Measurements from ENCODE around the gene TADA1. TPM values are rescaled to one million over a fixed set of nuclear protein-coding genes. Genes with fewer than 3 reads are reported as not detected.
"Not testable (repeated sequence)": the region's sequence is repeated elsewhere in the genome, so short reads cannot be mapped to it uniquely, and the experiment has no call there.

The TADA1 gene
- polyA plus RNA-seq, 1 donor = 29.1 TPM

GRCh38 chr1:166844791-166845190 is 31.3 kb downstream of the TADA1 start:
- no peak for DNase-seq

GRCh38 chr1:166843769-166844596 is 32.1 kb downstream of the TADA1 start:
- DNase-seq = no peak

GRCh38 chr1:166843322-166843721 is 32.7 kb downstream of the TADA1 start:
- no peak for DNase-seq

GRCh38 chr1:166840309-166841274 is 35.5 kb downstream of the TADA1 start:
- DNase-seq = no peak

GRCh38 chr1:166839600-166840308 is 36.3 kb downstream of the TADA1 start:
- DNase-seq = peak; percentile 21

GRCh38 chr1:166838766-166839599 is 37.1 kb downstream of the TADA1 start, which contains the start of gene POGK:
Gene POGK, plus strand, starts transcription at chr1:166839475. Its CDS starts 1,482 bp downstream, at chr1:166840957.
- DNase-seq = peak; percentile 89

DNA sequence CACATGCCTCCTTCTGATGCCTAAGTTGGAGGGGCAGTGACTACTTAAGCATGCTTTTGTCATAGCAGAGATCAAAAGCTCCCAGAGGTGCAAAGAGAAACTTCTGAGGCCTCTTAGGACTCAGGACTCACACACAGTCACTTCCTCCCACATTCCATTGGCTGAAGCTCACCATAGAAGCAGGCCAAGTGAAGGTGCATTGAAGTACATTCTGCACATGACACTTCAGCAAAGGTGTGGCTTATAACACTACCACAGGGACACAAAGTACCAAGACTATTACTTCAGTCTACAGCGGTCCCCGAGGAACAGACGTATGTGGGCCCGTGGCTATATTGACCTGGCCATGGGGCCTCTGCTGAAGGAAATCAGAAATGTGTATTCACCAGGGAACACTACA is 39.3 kb downstream of the TADA1 start:
- DNase-seq = no peak

GRCh38 chr1:166829762-166830161 is 46.3 kb downstream of the TADA1 start:
- DNase-seq = not testable (repeated sequence)

GRCh38 chr1:166827426-166827825 is 48.6 kb downstream of the TADA1 start:
- DNase-seq = no peak

DNA sequence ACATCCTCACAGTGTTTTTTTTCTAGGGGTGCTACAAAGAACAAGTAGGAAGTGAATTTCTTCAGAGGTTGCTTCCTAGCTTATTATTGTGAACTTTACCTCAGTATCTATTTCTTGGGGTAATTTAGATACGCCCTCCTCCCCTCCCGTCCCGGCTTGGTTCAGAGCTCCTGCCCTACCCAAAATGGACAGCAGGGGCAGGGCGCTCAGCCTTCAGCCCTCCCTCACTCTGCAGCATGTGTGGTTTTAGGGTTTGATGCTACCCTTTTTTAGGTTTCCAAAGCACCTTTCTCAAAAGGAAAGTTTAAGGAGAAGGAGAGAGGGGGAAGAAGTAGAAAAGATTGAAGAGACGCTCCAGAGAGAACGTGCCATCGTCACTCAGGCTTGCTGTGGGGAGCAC is 53.7 kb downstream of the TADA1 start:
- no peak for DNase-seq

- DNase-seq = no peak
These were observed 56.1 kb downstream of the TADA1 start for GRCh38 chr1:166819974-166820373.

GRCh38 chr1:166814611-166815010 is 61.5 kb downstream of the TADA1 start:
- DNase-seq = peak; percentile 12

DNA sequence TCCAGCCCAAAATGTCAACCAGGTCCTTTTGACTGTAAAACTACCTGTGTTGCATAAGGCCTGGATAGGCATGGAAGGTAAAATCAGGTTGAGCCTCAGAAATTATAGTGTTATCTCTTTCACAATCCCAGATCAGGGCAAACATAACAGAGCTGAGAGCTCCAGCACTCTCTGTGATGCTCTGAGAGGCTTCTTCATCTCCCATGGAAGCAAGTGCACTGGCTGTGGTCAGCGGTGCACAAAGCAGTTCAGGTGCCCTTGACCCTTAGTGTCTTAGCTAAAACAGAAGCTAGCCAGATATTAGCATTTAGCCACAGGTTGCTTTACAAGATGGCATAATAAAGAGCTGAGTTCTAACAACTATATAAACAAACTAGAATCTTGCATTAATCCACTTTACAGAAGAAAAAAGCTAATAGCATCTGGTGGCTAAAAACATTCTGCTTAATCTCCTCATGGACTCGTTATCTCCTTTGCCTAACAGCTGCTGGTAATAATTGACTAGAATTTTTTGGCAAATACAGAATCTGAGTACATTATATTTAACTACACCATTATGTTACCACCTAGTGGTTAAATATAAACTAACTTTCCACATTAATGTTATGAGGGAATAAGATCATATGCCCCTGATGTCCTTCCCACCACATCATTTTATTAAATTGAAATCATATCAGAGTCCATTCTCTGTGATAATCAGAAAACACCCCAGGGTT is 62.4 kb downstream of the TADA1 start:
- DNase-seq = no peak

DNA sequence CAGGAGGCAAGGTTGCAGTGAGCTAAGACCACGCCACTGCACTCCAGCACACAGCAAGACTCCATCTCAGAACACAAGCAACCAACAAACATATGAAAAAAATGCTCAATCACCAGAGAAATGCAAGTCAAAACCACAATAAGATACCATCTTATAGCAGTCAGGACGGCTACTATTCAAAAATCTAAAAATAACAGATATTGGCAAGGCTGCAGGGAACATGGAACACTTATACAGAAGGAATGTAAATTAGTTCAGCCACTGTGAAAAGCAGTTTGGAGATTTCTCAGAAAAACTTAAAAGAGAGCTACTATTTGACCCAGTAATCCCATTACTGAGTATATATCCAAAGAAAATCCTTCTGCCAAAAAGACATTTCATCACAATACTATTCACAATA is 64.4 kb downstream of the TADA1 start:
- no peak for DNase-seq

DNA sequence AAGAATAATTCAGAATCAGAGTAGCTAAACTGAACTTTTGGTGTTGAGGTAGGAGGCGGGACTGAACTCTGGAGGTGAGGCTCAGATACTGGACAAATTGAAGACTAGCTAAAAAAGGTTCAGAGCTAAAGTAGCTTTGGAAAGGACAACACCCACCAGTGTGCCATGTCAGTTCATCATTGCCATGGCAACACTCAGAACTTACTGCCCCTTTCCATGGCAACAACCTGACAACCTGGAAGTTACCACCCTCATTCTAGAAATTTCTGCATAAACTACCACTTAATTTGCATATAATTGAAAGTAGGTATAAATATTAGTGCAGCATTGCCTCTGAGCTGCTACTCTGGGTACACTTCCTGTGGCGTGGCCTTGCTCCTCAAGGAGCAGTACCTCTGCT is 67.1 kb downstream of the TADA1 start:
- DNase-seq = no peak

Other genes with a start within 250 kb of the TADA1 start
- gene POGK, start 36.8 kb downstream of the TADA1 start, polyA plus RNA-seq (ENCODE audit: insufficient read length) = 46.0 TPM
- gene ILDR2, start 99.3 kb upstream of the TADA1 start, polyA plus RNA-seq (ENCODE audit: insufficient read length) = 20.6 TPM
- 2.5 TPM for gene MAEL, start 113.0 kb upstream of the TADA1 start, polyA plus RNA-seq (ENCODE audit: insufficient read length)
- gene GPA33, start 214.1 kb upstream of the TADA1 start, polyA plus RNA-seq (ENCODE audit: insufficient read length) = 1.1 TPM
- 0.45 TPM for gene STYXL2, start 217.8 kb upstream of the TADA1 start, polyA plus RNA-seq (ENCODE audit: insufficient read length)